Suppressor macrophage treated with lipopolysaccharide for 4 hours (primary cell): ENCODE data around the gene FBLN2.

Source experiments
- DNase-seq: peaks from one replicate; pipeline ENCODE4 v3.0.0-alpha.2; 2020

FBLN2 gene

GRCh38 chr3:13584427-13584891 is 35.5 kb downstream of the FBLN2 start:
- no peak for DNase-seq

- no peak for DNase-seq
Measured at GRCh38 chr3:13584901-13585300, 36.0 kb downstream of the FBLN2 start.

GRCh38 chr3:13587442-13587841 is 38.5 kb downstream of the FBLN2 start:
- DNase-seq, result no peak

- no peak for DNase-seq
Measured at GRCh38 chr3:13588221-13588701, 39.3 kb downstream of the FBLN2 start.

GRCh38 chr3:13588993-13589392 is 40.1 kb downstream of the FBLN2 start:
- DNase-seq, result no peak

- DNase-seq, result no peak
Measured at GRCh38 chr3:13590841-13591520, 42.1 kb downstream of the FBLN2 start.

GRCh38 chr3:13593615-13594014 is 44.7 kb downstream of the FBLN2 start:
- no peak for DNase-seq

GRCh38 chr3:13594146-13594545 is 45.2 kb downstream of the FBLN2 start:
- DNase-seq, result no peak

- no peak for DNase-seq
Measured at GRCh38 chr3:13594991-13595421, 46.1 kb downstream of the FBLN2 start.

- DNase-seq, result no peak
Measured at GRCh38 chr3:13595485-13595884, 46.6 kb downstream of the FBLN2 start.

- DNase-seq, result no peak
Measured at GRCh38 chr3:13596426-13597205, 47.7 kb downstream of the FBLN2 start.

GRCh38 chr3:13597661-13598060 is 48.7 kb downstream of the FBLN2 start:
- no peak for DNase-seq

GRCh38 chr3:13598201-13598600 is 49.3 kb downstream of the FBLN2 start:
- DNase-seq, result no peak

- DNase-seq, result peak; percentile 25
Measured at GRCh38 chr3:13598926-13599886, 50.3 kb downstream of the FBLN2 start.

GRCh38 chr3:13599887-13600450 is 51.0 kb downstream of the FBLN2 start:
- no peak for DNase-seq

GRCh38 chr3:13600950-13601691 is 52.2 kb downstream of the FBLN2 start:
- DNase-seq, result no peak

GRCh38 chr3:13601692-13602080 is 52.8 kb downstream of the FBLN2 start:
- DNase-seq, result no peak

GRCh38 chr3:13605555-13605954 is 56.6 kb downstream of the FBLN2 start:
- no peak for DNase-seq

- DNase-seq, result no peak
Measured at GRCh38 chr3:13607821-13608597, 59.1 kb downstream of the FBLN2 start.

GRCh38 chr3:13608969-13609725 is 60.2 kb downstream of the FBLN2 start:
- no peak for DNase-seq
